HepG2 (cell line): ENCODE results near the gene MILR1. TPM values are rescaled to one million over a fixed set of nuclear protein-coding genes. Genes with fewer than 3 reads are reported as not detected.
A peak's percentile ranks its signal among the peaks of the same experiment; 100 is the strongest.

Experiments used
- ATF2 ChIP-seq: sonication (generic); formaldehyde crosslinking; IDR thresholded peaks from 2 replicates; pipeline ENCODE4 v1.4.0; 2020; ENCODE audit warnings: missing genetic modification reagents
- BRCA1 ChIP-seq: sonication (generic); formaldehyde crosslinking; IDR thresholded peaks from 2 replicates; pipeline ENCODE4 v1.4.0; 2020; ENCODE audit warnings: missing genetic modification reagents
- CCDC6 ChIP-seq: sonication (generic); formaldehyde crosslinking; IDR thresholded peaks from 2 replicates; pipeline ENCODE4 v1.8.1; 2022; ENCODE audit warnings: mild to moderate bottlenecking, missing genetic modification reagents, moderate library complexity
- CENPX ChIP-seq: sonication (generic); formaldehyde crosslinking; IDR thresholded peaks from 2 replicates; pipeline ENCODE4 v1.9.0; 2021; ENCODE audit warnings: mild to moderate bottlenecking, missing genetic modification reagents, moderate library complexity
- ELF1 ChIP-seq: sonication (generic); formaldehyde crosslinking; IDR thresholded peaks from 2 replicates; pipeline ENCODE4 v1.4.0; 2020; ENCODE audit warnings: missing genetic modification reagents
- FIP1L1 ChIP-seq: fragments of 200-400 bp; formaldehyde crosslinking; IDR thresholded peaks from 2 replicates; pipeline ENCODE4 v1.6.1; 2018; ENCODE audit warnings: low read depth, mild to moderate bottlenecking, low read length, moderate library complexity, borderline replicate concordance; ENCODE audit not compliant: insufficient read depth
- FOXA1 ChIP-seq, 2 experiments: fragments of 450-650 bp in 1 of 2; sonication (generic) in 1 of 2; formaldehyde crosslinking in 1 of 2; IDR thresholded peaks; 2 replicates each; pipeline versions ENCODE4 v1.4.0 to v1.6.1; 2016 to 2020; ENCODE audit warnings: missing genetic modification reagents in 1 of 2
- PRDM4 ChIP-seq: sonication (generic); formaldehyde crosslinking; IDR thresholded peaks from 2 replicates; pipeline ENCODE4 v1.9.0; 2021; ENCODE audit warnings: missing genetic modification reagents, borderline replicate concordance
- RFX3 ChIP-seq: IDR thresholded peaks from 2 replicates; pipeline ENCODE4 v1.6.1; 2016; ENCODE audit warnings: missing biosample characterization, missing genetic modification reagents
- SSRP1 ChIP-seq: IDR thresholded peaks from 2 replicates; pipeline ENCODE4 v1.6.1; 2016; ENCODE audit warnings: control low read depth
- TBL1XR1 ChIP-seq: fragments of 150-350 bp; IDR thresholded peaks from 2 replicates; pipeline ENCODE4 v1.6.1; 2014; ENCODE audit warnings: borderline replicate concordance, low read length; ENCODE audit not compliant: partially characterized antibody
- TFE3 ChIP-seq: IDR thresholded peaks from 2 replicates; pipeline ENCODE4 v1.6.1; 2016
- THAP11 ChIP-seq: IDR thresholded peaks from 2 replicates; pipeline ENCODE4 v1.6.1; 2016; ENCODE audit warnings: missing biosample characterization, missing genetic modification reagents
- ZNF280D ChIP-seq: sonication (generic); formaldehyde crosslinking; IDR thresholded peaks from 2 replicates; pipeline ENCODE4 v1.5.1; 2020; ENCODE audit warnings: mild to moderate bottlenecking, missing genetic modification reagents
- ZNF382 ChIP-seq: sonication (generic); formaldehyde crosslinking; IDR thresholded peaks from 2 replicates; pipeline ENCODE4 v1.5.0; 2020; ENCODE audit warnings: missing genetic modification reagents, mild to moderate bottlenecking, borderline replicate concordance
- ZNF597 ChIP-seq: sonication (generic); formaldehyde crosslinking; IDR thresholded peaks from 2 replicates; pipeline ENCODE4 v1.5.0; 2020; ENCODE audit warnings: missing genetic modification reagents
- ZNF766 ChIP-seq: sonication (generic); formaldehyde crosslinking; IDR thresholded peaks from 2 replicates; pipeline ENCODE4 v1.5.0; 2020; ENCODE audit warnings: missing genetic modification reagents, borderline replicate concordance
- polyA plus RNA-seq, 8 experiments: library from polyadenylated mRNA; depleted of rRNA in 3 of 8; stranded (reverse) in 7 of 8; unstranded in 1 of 8; fragments of >200 nt; fragmentation: Illumina TruSeq in 4 of 8; extraction: Trizol in 4 of 8; gene quantifications; 2 replicates each; pipeline versions ENCODE4 v1.2.1 to v1.2.3, GENCODE V29; 2011 to 2016; ENCODE audit warnings: low read depth in 4 of 8, missing spikeins in 1 of 8, mixed read lengths in 1 of 8; ENCODE audit not compliant: insufficient read depth in 1 of 8
- total RNA-seq, 5 experiments: library from RNA; depleted of rRNA; stranded (reverse); fragments of >200 nt; fragmentation: Illumina TruSeq; extraction: Trizol; gene quantifications; 2 replicates each; pipeline ENCODE4 v1.2.3, GENCODE V29; 2016; ENCODE audit warnings: low read depth in 1 of 5

MILR1 gene
- total and polyA plus RNA-seq, 2 of the 13 experiments (the other 11 are each of a cell fraction or from before 2014, with no cell fraction given), result 0.27 to 1.7 TPM

GRCh38 chr17:64496786-64497564, 48.1 kb downstream of the MILR1 start, which contains the start of gene POLG2 (continued):
- TF ChIP-seq TFE3, result peak; percentile 10; the same call in 1 of the 2 replicates
- TF ChIP-seq CENPX, result no peak
- TF ChIP-seq RFX3 (CRISPR knock-in tag), result no peak
- 0 out of 2 replicates have a peak, but pooled peaks have one; percentile 75 for TF ChIP-seq ZNF597 (CRISPR knock-in tag)
- TF ChIP-seq THAP11 (CRISPR knock-in tag), result peak; percentile 88
- peak; percentile 99 for TF ChIP-seq CCDC6 (CRISPR knock-in tag)
- TF ChIP-seq ELF1 (CRISPR knock-in tag), result peak; percentile 94
- TF ChIP-seq TBL1XR1, result no peak
- TF ChIP-seq SSRP1 (CRISPR knock-in tag), result peak; percentile 99
- TF ChIP-seq BRCA1 (CRISPR knock-in tag), result peak; percentile 27; the same call in 1 of the 2 replicates
- TF ChIP-seq FIP1L1, result 0 out of 2 replicates have a peak, but pooled peaks have one; percentile 63
- no peak for TF ChIP-seq FOXA1 (IDR thresholded peaks at IDR 0.05)
- TF ChIP-seq FOXA1 (CRISPR knock-in tag; IDR thresholded peaks at IDR 0.05), result 0 out of 2 replicates have a peak, but pooled peaks have one; percentile 16
- no peak for TF ChIP-seq ZNF382 (CRISPR knock-in tag)
- TF ChIP-seq ATF2 (CRISPR knock-in tag), result peak; percentile 70
- no peak for TF ChIP-seq ZNF280D (CRISPR knock-in tag)
- peak; percentile 46; the same call in 1 of the 2 replicates for TF ChIP-seq ZNF766
- no peak for TF ChIP-seq PRDM4 (CRISPR knock-in tag)
